Measurements from ENCODE around the gene TCF3.
"Not testable (repeated sequence)": the region's sequence is repeated elsewhere in the genome, so short reads cannot be mapped to it uniquely, and the experiment has no call there.

Gene TCF3

GRCh38 chr19:1650650-1651567 lies 1.5 kb downstream of the TCF3 start:
- no peak for DNase-seq (ENCODE audit: low spot score)

GRCh38 chr19:1649706-1650649 lies 2.4 kb downstream of the TCF3 start:
- no peak for DNase-seq (ENCODE audit: low spot score)

DNA sequence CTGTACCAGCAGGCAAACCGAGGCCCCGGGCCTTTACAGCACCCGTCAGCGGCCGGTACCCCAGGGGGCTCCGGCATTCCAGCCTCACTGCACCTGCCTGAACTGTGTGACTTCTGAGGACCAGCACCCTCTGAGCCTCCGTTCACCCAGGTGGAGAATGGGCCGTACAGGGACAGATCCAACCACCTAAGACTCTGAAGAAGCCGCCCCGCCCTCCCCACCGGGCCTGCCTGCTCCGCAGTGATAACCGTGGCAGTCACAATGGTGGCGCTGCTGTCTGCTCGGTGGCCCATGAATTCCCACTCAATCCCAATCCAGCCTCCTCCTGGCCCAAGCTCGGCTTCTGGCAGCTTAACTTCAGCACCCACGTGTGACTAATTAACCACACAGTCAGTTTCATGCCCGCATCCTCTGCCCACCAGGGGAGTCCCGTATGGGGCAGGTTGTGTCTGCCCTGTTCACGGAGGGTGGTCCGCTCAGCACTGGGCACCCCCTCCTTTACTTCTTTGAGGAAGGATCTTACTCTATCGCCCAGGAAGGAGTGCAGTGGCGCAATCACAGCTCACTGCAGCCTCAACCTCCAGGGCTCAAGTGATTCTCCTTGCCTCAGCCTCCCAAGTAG lies 3.4 kb downstream of the TCF3 start:
- DNase-seq (ENCODE audit: low spot score), result no peak

GRCh38 chr19:1648459-1648849 lies 4.0 kb downstream of the TCF3 start:
- no peak for DNase-seq (ENCODE audit: low spot score)

DNA sequence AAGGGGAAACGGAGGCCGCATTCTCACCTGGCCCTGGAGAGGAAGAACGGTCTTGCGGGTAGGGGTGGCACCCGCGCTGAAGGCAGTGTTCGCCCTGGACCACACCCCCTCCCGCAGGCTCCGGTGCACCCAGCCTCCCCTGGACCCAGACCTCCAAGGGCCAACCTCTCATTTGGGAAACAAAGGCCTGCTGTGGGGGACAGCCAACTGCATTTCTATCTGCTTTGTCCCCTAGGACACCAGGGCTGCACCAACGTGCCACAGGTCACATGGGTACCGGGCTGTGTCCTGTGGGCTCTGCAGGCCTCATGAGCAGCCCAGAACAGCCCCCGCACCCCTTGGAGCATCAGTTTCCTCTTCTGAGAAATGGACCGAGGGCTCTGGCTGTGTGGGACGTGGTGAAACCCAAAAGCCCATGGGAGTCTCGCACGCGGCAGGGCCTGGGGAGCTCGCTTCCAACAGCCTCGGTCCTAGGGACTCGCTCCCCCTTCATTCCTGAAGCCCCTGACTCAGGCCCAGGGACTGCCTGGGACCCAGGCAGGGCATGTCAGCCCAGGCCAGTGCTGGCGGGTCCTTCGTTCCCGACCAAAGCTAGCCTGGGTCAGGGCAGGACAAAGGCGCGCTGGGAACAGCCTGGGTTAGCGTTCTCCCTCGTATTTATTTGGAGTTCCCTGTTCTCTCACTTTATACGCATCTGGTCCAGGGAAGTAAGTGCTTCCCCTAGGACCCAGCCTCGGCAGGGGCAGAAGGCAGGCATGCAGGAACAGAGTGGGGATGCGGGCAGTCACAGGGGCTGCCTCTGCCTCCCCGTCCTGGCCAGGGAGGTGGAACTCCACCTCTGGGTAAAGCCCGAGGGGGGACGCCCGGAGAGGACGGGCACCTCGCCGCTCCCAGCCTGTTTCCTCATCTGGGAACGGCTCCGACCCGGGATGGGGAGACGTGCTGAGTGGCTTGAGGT lies 4.6 kb downstream of the TCF3 start:
- DNase-seq (ENCODE audit: low spot score), result no peak

GRCh38 chr19:1646659-1647453 lies 5.6 kb downstream of the TCF3 start:
- DNase-seq (ENCODE audit: low spot score), result no peak

GRCh38 chr19:1646149-1646548 lies 6.3 kb downstream of the TCF3 start:
- DNase-seq (ENCODE audit: low spot score), result no peak

DNA sequence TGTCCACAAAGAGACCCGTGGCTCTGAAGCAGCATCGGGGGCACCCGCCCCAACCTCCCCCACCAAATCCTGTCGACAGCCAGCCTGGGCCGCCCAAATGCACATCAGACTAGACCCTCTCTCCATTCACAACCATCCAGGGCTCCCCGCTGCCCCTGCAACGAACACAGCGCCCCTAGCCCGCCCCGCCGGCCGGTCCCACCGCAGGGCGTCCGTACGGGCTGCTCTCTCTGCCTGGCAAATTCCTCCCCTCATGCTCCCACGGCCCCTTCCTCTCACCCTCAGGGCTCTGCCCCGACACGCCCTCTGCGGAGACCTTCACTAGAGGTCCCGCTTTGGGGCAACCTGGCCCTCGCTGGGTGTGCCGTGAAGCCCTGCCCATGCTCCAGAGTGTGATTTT lies 7.1 kb downstream of the TCF3 start:
- no peak for DNase-seq (ENCODE audit: low spot score)

DNA sequence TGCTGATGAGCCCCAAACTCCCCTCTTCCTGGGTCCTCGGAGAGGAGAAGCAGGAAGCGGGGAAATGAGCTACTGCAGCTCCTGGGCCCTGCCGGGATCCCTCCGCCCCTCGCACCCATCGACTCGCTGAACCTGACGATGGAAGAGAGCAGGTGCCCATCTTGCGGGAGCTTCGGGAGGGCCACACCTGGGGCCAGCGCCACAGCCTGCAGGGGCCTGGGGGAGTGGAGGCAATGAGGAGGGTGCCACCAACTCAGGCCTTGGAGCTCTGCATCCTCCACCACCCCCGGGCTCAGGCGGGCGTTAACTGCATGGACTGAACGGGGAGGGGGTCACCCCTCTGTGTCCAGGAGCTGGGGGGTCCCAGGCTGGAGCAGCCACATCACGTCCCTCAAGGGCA lies 8.3 kb downstream of the TCF3 start:
- no peak for DNase-seq (ENCODE audit: low spot score)

DNA sequence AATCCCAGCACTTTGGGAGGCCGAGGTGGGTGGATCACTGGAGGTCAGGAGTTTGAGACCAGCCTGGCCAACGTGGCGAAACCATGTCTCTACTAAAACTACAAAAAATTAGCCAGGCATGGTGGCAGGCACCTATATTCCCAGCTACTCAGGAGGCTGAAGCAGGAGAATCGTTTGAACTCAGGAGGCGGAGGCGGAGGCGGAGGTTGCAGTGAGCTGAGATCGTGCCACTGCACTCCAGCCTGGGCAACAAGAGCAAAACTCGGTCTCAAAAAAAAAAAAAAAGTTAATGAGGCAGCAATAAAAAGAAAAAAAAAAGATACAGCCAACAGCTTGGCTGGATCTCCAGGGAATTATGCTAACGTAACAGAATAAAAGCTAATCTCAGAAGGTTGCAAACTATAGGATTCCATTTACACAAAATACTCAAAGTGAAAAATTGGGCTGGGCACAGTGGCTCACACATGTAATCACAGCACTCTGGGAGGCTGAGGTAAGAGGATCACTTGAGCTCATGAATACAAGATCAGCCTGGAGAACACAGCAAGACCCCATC lies 11.4 kb downstream of the TCF3 start:
- DNase-seq (ENCODE audit: low spot score), result not testable (repeated sequence)

DNA sequence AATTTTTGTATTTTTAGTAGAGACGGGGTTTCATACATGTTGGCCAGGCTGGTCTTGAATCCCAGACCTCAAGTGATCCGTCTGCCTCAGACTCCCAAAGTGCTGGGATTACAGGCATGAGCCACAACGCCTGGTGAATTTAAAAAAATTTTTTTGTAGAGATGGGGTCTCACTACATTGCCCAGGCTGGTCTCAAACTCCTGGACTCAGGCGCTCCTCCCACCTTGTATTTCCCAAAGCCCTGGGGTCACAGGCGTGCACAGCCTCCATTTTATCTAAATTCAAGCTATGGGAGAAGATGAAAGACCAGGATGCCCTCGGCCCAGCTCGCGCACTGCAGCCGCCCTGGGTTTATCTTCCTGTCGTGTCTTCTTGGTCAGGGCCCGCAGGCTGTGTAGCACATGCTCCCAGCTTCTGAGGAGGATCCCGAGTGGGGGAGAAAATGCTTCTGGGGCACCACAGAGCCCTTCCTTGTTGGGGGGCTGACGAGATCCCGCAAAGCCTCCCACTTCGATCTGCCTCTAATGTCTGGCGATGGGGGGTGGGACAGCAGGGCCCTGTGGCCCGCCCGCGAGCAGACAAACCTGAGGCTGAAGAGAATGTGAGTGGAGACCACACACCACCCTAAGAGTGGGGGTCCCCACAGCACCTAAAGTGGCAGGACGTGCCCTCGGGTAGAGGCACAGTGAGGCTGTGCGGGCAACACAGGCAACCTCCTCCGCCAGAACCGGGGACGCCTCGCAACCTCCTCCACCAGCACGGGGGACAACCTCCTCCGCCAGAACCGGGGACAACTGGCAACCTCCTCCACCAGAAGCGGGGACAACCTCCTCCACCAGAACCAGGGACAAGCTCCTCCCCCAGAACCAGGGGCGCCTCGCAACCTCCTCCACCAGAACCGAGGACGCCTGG lies 15.8 kb downstream of the TCF3 start:
- DNase-seq (ENCODE audit: low spot score), result no peak

DNA sequence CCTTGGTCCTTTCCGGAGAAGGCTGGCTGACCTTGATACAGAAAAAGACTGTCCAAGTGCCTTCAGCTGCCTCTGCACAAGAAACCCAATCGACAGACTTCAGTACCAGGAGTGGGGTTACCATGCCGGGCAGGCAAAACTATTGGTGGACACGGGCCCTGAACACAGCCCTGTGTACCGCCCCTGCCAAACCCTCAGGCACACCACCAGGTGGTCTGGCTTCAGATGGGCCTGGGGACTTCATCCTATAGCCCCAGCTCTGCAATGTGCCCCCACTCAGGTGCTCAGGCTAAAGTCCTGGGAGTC lies 17.5 kb downstream of the TCF3 start:
- no peak for DNase-seq (ENCODE audit: low spot score)

DNA sequence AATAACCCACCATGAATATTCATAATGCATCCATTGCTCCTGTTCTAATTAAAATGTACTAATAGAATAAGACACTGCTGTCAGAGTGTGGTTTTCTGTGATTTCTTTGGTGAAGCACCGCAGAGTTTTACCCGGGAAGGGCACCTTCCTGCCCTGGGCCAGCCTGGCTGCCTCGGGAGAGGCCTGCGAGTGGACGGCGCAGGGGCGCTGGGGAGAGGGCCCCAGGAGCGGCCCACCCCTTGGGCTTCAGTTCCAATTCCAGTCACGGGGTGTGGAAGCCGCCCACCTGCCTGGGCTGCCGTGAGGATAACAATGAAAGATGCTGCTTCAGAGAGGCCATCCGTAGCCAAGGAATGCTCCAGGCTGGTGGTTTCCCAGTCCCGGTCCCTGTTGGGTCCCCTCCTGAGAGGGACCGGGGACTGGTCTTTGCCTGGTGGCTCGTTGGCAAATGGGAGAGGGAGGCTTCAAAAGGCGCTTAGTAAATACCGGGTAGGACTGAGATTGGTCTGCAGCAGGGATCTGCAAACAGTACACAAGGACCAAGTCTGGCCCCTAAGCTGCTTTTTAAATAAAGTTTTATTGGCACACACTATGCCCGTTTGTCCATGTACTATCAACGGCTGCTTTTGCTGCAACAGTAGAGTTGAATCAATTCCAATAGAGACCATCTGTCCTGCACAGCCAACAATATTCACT lies 18.0 kb downstream of the TCF3 start:
- DNase-seq (ENCODE audit: low spot score), result no peak

- DNase-seq (ENCODE audit: low spot score), result no peak
Observed at GRCh38 chr19:1633269-1633826, 19.1 kb downstream of the TCF3 start.

DNA sequence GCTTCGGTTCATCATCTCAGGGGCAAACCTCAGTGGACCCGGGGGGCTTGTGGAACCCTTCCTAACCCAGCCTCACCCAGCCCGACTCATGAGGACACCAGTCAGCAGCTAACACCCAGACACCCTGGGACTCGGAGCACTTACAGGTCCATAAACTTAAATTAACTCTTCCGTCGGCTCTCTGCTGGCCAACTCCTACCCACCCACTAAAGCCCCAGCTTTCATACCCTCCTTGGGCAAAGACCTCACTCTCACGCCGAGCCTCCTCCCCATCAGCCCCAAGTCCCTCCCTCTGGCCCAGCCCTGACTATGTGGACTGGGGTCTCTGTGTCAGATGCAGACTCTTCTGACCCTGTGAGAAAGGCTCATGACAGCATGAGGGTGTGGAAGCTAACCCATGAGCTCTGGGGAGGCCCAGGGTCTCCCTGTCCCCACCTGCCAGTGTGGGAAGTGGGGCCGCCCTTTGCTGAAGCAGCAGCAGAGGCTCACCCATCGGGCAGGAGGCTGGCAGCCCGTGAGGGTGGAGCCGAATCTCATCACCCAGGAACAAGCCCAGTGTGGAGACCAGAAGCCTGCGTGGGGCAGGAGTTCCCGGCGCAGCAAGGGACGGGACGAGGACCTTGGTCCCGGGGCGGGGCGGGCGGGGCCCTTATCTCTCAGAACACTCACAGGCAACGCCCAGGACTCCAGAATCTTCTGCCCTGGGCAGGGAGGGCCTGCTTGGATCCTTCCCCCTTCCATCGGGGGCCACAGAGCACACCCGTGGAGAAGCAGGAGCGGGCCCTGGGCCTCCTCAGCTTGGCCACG lies 19.8 kb downstream of the TCF3 start:
- DNase-seq (ENCODE audit: low spot score), result no peak

- DNase-seq (ENCODE audit: low spot score), result no peak
Observed at GRCh38 chr19:1631557-1632100, 20.8 kb downstream of the TCF3 start.

DNA sequence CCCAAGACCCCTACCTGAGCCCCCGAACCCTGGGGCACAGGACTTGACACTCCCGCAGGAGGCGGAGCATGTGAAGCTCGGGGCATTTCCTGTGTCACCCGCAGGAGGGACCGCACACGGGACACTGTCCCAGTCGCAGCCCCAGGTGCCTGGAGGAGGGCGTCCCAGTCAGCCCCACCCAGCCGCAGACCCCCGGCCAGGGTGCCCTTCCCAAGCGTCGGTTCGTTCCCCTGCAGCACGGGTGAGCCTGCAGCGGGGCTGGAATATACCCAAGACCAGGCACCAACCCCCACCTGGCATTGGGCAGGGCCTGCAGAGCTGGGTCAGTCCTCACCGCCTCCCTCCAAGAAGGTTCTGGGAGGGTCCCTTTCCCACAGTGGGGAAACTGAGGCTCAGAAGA lies 21.6 kb downstream of the TCF3 start:
- no peak for DNase-seq (ENCODE audit: low spot score)
